Esophagus muscularis mucosa (tissue), 4 donors: ENCODE data around the gene POLDIP2. TPM values are rescaled to one million over a fixed set of nuclear protein-coding genes. Genes with fewer than 3 reads are reported as not detected.

ENCODE experiments used
- DNase-seq: peaks from one replicate; pipeline ENCODE4 v3.0.0-alpha.2; 2017; ENCODE audit errors: extremely low spot score
- H3K27ac ChIP-seq, 4 donors: fragments of 200-600 bp; sonication (generic); replicated peaks in 1 of 4; 1 replicate in 3 of 4; 2 replicates in 1 of 4; pipeline ENCODE4 v1.5.1; 2016 to 2019; ENCODE audit warnings: mild to moderate bottlenecking in 1 of 4
- H3K27me3 ChIP-seq, 4 donors: fragments of 200-600 bp; sonication (generic); one replicate each; pipeline versions ENCODE4 v1.5.1 to v1.6.0; 2016 to 2019
- H3K36me3 ChIP-seq, 4 donors: fragments of 200-600 bp; sonication (generic); one replicate each; pipeline ENCODE4 v1.5.1; 2016 to 2019
- H3K4me1 ChIP-seq, 4 donors: fragments of 200-600 bp; sonication (generic); one replicate each; pipeline ENCODE4 v1.5.1; 2016 to 2019
- H3K4me3 ChIP-seq, 4 donors: fragments of 200-600 bp; sonication (generic); 1 replicate in 2 of 4; 2 replicates in 2 of 4; pipeline ENCODE4 v1.5.1; 2016 to 2019; ENCODE audit warnings: mild to moderate bottlenecking in 4 of 4, moderate library complexity in 1 of 4
- H3K9me3 ChIP-seq, 4 donors: fragments of 200-600 bp; sonication (generic); 1 replicate in 3 of 4; 2 replicates in 1 of 4; pipeline ENCODE4 v1.5.1; 2016 to 2019
- EP300 ChIP-seq: sonication (generic); formaldehyde crosslinking; IDR thresholded peaks from one replicate; pipeline ENCODE4 v1.6.1; 2017; ENCODE audit warnings: antibody characterized with exemption
- POLR2A ChIP-seq: fragments of 450-650 bp; IDR thresholded peaks from one replicate; pipeline ENCODE4 v1.6.1; 2017; ENCODE audit warnings: antibody characterized with exemption, moderate library complexity, mild to moderate bottlenecking, low read depth
- POLR2AphosphoS5 ChIP-seq, 2 donors: sonication (generic); formaldehyde crosslinking; IDR thresholded peaks; one replicate each; pipeline ENCODE4 v1.6.1; 2017; ENCODE audit warnings: antibody characterized with exemption in 2 of 2
- WGBS: methylation state at CpG from one replicate; pipeline ENCODE4 v1.1.5; 2018; 5-methylcytosine and 5-hydroxymethylcytosine counted together
- intact Hi-C: fragments of 100-400 bp; cut with DNase I; formaldehyde crosslinking; loops from one replicate; pipeline ENCODE4 v1.15.1; 2023
- total RNA-seq, 4 donors: library from RNA; depleted of rRNA; stranded (reverse); fragments of >200 nt; gene quantifications; one replicate each; pipeline versions ENCODE4 v1.1.0 to v1.2.1, GENCODE V29; 2016
- TF ChIP-seq, protein P1 (sequence below), 3 experiments: fragments of 200-600 bp in 2 of 3; fragments of 450-650 bp in 1 of 3; sonication (generic) in 2 of 3; IDR thresholded peaks; one replicate each; pipeline ENCODE4 v1.5.1; 2017 to 2019; ENCODE audit warnings: antibody characterized with exemption in 3 of 3, mild to moderate bottlenecking in 2 of 3, moderate library complexity in 1 of 3

Gene POLDIP2
- total RNA-seq, 4 donors from 2014 or later, result 67.7 to 97.5 (median 81.4) TPM

DNA sequence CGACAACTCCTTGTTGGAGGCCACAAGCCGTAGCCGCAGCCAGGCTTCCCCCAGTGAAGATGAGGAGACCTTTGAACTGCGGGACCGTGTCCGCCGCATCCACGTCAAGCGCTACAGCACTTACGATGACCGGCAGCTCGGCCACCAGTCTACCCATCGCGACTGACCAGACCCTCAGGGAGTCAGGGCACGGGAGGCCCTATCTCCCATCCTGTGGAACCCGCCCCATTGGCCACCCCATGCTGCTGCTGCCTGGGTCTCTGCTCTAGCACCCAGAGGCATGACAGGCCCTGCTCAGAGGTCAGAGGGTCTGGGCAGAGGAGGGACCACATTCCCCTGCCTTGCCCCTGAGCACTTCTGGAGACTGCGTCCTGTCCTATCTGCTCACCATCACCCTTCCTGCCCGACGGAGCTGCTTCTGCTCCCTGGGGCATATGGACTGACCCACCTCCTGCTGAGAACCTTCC lies 12.9 kb downstream of the POLDIP2 start:
- DNase-seq, result no peak
- Histone ChIP-seq H3K9me3 (no peaks in the 10 kb centered on the region), H3K4me3 (no peak overlapping the region), H3K4me1 (peaks cover 9 to 28% (median 20%) of the 10 kb centered on the region in 4 donors), H3K36me3 (peaks cover 66 to 100% (median 99%) of the 10 kb centered on the region in 4 donors), H3K27ac (no peak overlapping the region), H3K27me3 (no peaks in the 10 kb centered on the region)
- intact Hi-C loops, result no loop called here
- TF ChIP-seq, protein P1, sequence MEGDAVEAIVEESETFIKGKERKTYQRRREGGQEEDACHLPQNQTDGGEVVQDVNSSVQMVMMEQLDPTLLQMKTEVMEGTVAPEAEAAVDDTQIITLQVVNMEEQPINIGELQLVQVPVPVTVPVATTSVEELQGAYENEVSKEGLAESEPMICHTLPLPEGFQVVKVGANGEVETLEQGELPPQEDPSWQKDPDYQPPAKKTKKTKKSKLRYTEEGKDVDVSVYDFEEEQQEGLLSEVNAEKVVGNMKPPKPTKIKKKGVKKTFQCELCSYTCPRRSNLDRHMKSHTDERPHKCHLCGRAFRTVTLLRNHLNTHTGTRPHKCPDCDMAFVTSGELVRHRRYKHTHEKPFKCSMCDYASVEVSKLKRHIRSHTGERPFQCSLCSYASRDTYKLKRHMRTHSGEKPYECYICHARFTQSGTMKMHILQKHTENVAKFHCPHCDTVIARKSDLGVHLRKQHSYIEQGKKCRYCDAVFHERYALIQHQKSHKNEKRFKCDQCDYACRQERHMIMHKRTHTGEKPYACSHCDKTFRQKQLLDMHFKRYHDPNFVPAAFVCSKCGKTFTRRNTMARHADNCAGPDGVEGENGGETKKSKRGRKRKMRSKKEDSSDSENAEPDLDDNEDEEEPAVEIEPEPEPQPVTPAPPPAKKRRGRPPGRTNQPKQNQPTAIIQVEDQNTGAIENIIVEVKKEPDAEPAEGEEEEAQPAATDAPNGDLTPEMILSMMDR (IDR thresholded peaks at IDR 0.05), result no peak
- TF ChIP-seq POLR2AphosphoS5 (IDR thresholded peaks at IDR 0.05), result no peak
- WGBS, result 83% methylated on average over 9 of the region's 19 CpGs

DNA sequence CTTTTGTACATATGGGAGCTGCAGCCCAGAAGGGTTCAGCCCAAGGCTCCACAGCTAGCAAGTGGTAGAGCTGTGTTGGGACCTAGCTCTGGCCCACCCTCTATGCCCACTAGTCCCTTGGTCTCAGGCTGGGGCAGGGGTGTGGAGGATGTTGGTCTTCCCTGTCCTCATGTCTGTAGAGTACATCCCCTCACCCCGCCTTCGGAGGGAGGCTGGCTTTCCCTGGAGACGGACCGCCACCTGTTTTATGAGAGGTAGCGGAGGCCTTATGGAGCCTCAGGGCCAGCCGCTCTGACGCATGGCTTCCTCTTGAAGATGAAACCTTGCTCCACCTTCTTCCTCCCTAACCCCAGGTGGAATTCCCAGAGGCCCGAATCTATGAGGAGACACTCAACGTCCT lies 13.3 kb downstream of the POLDIP2 start:
- DNase-seq, result no peak
- no peaks in the 10 kb centered on the region for H3K27me3 ChIP-seq
- 85% methylated on average over 9 of the region's 9 CpGs for WGBS
- TF ChIP-seq POLR2A (no peak), POLR2AphosphoS5 (IDR thresholded peaks at IDR 0.05) (no peak), EP300 (no peak)
- TF ChIP-seq, protein P1 (IDR thresholded peaks at IDR 0.05), result no peak
- H3K9me3 ChIP-seq, result no peaks in the 10 kb centered on the region
- H3K36me3 ChIP-seq, result peaks cover 67 to 99% (median 98%) of the 10 kb centered on the region in 4 donors
- H3K4me1 ChIP-seq, result peaks cover 14 to 33% (median 24%) of the 10 kb centered on the region in 4 donors
- intact Hi-C loops, result no loop called here
- H3K4me3 ChIP-seq, result no peak overlapping the region
- no peak overlapping the region for H3K27ac ChIP-seq

DNA sequence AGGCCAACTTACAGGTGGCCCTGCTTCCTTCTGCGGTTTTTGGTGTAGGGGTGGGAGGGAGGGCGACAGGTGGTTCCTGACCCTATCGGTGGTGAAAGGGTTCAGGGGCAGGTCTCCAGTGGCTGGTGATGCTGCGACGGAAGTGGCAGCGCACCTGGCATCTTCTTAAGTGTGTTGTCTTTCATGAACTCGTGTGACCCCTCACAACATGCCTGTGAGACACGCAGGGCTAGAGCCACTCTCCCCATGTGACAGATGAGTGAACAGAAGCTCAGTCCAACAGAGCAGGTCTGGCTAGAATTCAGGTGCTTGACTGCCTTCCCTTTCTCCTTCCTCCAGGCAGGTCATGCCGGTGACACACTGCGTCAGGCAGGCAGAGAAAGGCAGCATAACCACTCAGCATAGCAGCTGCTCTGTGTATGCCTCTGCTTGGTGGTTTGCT lies 13.8 kb downstream of the POLDIP2 start:
- TF ChIP-seq POLR2A (no peak), POLR2AphosphoS5 (IDR thresholded peaks at IDR 0.05) (no peak), EP300 (no peak)
- TF ChIP-seq, protein P1 (IDR thresholded peaks at IDR 0.05), result no peak
- intact Hi-C loops, result no loop called here
- Histone ChIP-seq H3K9me3 (no peaks in the 10 kb centered on the region), H3K27ac (no peak overlapping the region), H3K4me3 (no peak overlapping the region), H3K27me3 (no peaks in the 10 kb centered on the region), H3K4me1 (peaks cover 19 to 36% (median 29%) of the 10 kb centered on the region in 4 donors), H3K36me3 (peaks cover 62 to 94% (median 93%) of the 10 kb centered on the region in 4 donors)
- WGBS, result 82% methylated on average over 9 of the region's 10 CpGs
- no peak for DNase-seq

- DNase-seq, result no peak
- WGBS, result 91% methylated on average over 14 of the region's 14 CpGs
- H3K9me3 ChIP-seq, result no peaks in the 10 kb centered on the region
- H3K4me1 ChIP-seq, result peaks cover 29 to 43% (median 37%) of the 10 kb centered on the region in 4 donors
- H3K4me3 ChIP-seq, result no peak overlapping the region
- no peaks in the 10 kb centered on the region for H3K27me3 ChIP-seq
- TF ChIP-seq, protein P1 (IDR thresholded peaks at IDR 0.05), result no peak
- no peak for TF ChIP-seq EP300
- TF ChIP-seq POLR2A, result no peak
- TF ChIP-seq POLR2AphosphoS5 (IDR thresholded peaks at IDR 0.05), result no peak
- no peak overlapping the region for H3K27ac ChIP-seq
- intact Hi-C loops, result no loop called here
- H3K36me3 ChIP-seq, result peaks cover 52 to 82% (median 81%) of the 10 kb centered on the region in 4 donors
Observed at GRCh38 chr17:28342313-28342712, 15.0 kb downstream of the POLDIP2 start.

GRCh38 chr17:28341516-28341915 lies 15.8 kb downstream of the POLDIP2 start:
- H3K27ac ChIP-seq, result no peak overlapping the region
- 88% methylated on average over 10 of the region's 11 CpGs for WGBS
- intact Hi-C loops, result no loop called here
- no peaks in the 10 kb centered on the region for H3K27me3 ChIP-seq
- no peak overlapping the region for H3K4me3 ChIP-seq
- TF ChIP-seq EP300 (no peak), POLR2A (no peak), POLR2AphosphoS5 (IDR thresholded peaks at IDR 0.05) (no peak)
- TF ChIP-seq, protein P1 (IDR thresholded peaks at IDR 0.05), result no peak
- no peak for DNase-seq
- peaks cover 29 to 46% (median 37%) of the 10 kb centered on the region in 4 donors for H3K4me1 ChIP-seq
- H3K36me3 ChIP-seq, result peaks cover 44 to 74% (median 73%) of the 10 kb centered on the region in 4 donors
- H3K9me3 ChIP-seq, result no peaks in the 10 kb centered on the region
